ENCODE data around the gene CCDC59.

Gene CCDC59

DNA sequence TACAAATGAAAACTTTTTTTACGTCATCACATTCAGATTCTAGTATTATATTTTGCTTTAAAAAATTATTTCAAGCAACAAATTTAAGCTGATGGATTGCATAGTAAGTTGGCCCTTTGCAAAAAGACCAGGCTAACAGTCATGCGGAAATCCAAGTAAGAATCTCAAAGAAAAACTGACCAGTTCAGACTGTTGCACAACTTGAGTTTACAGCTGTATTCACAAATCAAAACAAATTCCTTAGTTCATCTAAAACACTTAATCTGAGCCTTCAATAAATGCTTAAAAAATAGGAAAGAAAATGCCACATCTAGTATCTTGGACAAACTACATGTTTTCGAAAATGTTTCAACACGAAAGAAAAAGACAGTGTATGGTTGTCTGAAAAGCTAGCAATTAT, 847 bp downstream of the CCDC59 start:
- peak overlapping the region; percentile 98 for H3K4me3 Mint-ChIP-seq

DNA sequence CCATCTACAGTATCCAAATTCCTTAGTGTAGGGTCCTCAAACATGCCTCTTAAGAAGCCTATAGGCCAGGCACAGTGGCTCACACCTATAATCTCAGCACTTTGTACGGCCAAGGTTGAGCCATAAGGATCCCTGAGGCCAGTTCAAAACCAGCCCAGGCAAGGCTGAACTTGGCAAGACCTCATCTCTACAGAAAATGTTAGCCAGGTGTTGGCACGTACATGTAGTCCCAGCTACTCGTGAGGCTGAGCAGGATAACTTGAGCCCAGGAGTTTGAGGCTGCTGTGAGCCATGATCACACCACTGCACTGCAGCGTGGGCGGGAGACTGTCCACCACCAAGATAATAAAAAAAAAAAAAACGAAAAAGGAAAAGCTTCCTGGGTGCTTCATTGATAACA, 6.8 kb downstream of the CCDC59 start:
- CTCF ChIA-PET, result no interaction called here
- no peak for DNase-seq
- Mint-ChIP-seq H3K27ac (no peak overlapping the region), H3K4me3 (no peak overlapping the region), H3K27me3 (no peaks in the 10 kb centered on the region), H3K9me3 (no peaks in the 10 kb centered on the region), H3K36me3 (peaks cover 33% of the 10 kb centered on the region), H3K4me1 (peaks cover 14% of the 10 kb centered on the region)

More for the DNA sequence above, 847 bp downstream of the CCDC59 start:
- Mint-ChIP-seq H3K36me3 (peaks cover 43% of the 10 kb centered on the region), H3K9me3 (peaks cover 5% of the 10 kb centered on the region), H3K27me3 (peaks cover 6% of the 10 kb centered on the region), H3K27ac (peak overlapping the region; percentile 99), H3K4me1 (peaks cover 45% of the 10 kb centered on the region)
- CTCF ChIA-PET, result interaction anchor here (0.6 to 1.6 kb wide), 2 partner anchors 9 to 10 kb away, joined by 3 to 5 read pairs; no protein-coding TSS in a partner anchor
- no peak for DNase-seq

DNA sequence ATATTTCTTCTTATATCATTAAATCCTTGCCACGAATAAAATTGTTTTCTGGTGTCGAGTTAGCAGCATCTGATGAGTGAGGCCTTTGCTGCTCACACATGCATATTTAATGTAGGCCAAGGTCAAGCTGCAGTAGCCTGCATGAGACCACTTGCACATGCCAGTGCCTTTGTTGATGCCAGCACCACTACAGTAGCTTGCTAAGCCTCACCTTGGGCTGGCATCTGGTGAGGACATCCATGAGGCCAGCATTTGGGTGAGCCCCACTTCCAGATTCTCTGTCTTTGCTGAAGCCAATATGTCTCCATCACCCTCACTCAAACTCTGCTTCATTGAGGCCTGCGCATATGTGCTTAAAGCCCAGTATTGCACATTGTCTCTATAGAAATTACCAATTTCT, 8.0 kb downstream of the CCDC59 start:
- peaks cover 23% of the 10 kb centered on the region for H3K36me3 Mint-ChIP-seq
- peaks cover 2% of the 10 kb centered on the region for H3K4me1 Mint-ChIP-seq
- H3K27me3 Mint-ChIP-seq, result no peaks in the 10 kb centered on the region
- CTCF ChIA-PET, result no interaction called here
- DNase-seq, result no peak
- no peaks in the 10 kb centered on the region for H3K9me3 Mint-ChIP-seq
- H3K4me3 Mint-ChIP-seq, result no peak overlapping the region
- no peak overlapping the region for H3K27ac Mint-ChIP-seq

DNA sequence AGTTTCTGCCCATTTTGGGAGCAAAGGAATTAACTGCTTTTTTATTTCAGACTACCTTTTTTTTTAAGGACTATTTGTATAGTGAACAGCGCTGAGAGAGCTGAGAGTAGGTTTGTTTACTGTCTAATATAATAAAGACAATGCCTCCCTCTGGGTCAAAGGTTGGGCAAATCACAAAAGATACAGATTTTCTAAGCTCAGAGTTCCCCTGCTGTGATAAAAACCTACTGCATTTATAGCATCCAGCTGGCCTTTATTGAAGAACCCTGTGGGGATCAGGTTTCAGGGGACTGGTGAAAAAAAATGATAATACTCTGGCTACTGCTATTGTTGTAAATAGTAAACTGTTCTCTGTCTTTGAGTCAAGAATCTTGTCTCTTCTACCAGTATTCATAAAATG, 28.7 kb downstream of the CCDC59 start:
- no peak for DNase-seq
- no peaks in the 10 kb centered on the region for H3K36me3 Mint-ChIP-seq
- CTCF ChIA-PET, result interaction anchor here (1.1 kb wide), 1 partner anchor 29 kb away, joined by 4 read pairs; the partner anchor contains the start of genes CCDC59 and METTL25

DNA sequence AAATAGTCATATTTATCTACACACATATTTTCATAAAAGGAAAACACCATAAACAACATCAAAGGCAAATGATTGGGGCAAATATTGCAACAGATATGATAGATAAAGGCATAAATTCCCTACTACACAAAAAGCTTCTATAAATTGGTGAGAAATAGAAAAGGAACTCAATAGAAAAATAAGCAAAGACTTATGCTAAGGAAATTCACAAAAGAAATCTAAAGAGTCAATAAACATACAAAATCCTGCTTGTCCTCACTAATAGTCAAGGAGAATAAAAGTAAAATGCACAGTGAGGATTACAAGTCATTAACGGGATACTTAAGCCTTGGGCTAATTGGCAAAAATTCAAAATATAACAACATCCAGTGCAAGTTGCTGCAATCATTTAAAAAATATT, 30.3 kb downstream of the CCDC59 start:
- Mint-ChIP-seq H3K27ac (no peak overlapping the region), H3K36me3 (no peaks in the 10 kb centered on the region), H3K4me3 (no peak overlapping the region), H3K27me3 (no peaks in the 10 kb centered on the region), H3K9me3 (no peaks in the 10 kb centered on the region), H3K4me1 (no peaks in the 10 kb centered on the region)
- CTCF ChIA-PET, result interaction anchor here (0.7 kb wide), 1 partner anchor 717 kb away, joined by 3 read pairs; no protein-coding TSS in a partner anchor
- DNase-seq, result no peak

More for the DNA sequence above, 28.7 kb downstream of the CCDC59 start:
- Mint-ChIP-seq H3K9me3 (no peaks in the 10 kb centered on the region), H3K27me3 (no peaks in the 10 kb centered on the region), H3K4me1 (no peaks in the 10 kb centered on the region), H3K27ac (no peak overlapping the region), H3K4me3 (no peak overlapping the region)

DNA sequence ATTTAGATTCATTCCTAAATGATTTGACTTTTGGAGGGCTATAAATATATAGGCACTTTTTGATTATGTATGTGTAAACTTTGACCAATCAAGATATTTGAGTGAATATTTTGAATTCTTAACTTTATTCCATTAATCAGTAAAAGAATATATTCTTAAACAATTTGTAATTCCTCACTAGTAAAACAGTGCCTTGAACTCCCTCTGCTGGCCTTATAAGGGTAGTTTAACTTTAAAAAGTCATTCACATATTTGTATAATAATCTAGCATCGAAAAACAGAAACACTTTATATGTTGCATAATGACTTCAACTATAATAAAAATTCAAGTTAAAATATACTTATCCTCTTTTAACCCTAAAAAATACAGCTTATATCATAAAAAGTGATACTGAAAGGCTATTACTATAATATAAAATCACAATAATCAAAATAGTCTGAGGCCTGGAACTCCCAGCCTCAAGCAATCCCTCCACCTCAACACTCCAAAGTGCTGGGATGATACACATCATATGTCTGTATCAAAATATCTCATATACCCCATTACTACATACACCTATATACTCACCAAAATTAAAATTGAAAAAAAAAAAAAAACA, 31.2 kb downstream of the CCDC59 start:
- CTCF ChIA-PET, result no interaction called here
- DNase-seq, result no peak
- Mint-ChIP-seq H3K4me1 (no peaks in the 10 kb centered on the region), H3K9me3 (no peaks in the 10 kb centered on the region), H3K4me3 (no peak overlapping the region), H3K36me3 (no peaks in the 10 kb centered on the region), H3K27ac (no peak overlapping the region), H3K27me3 (no peaks in the 10 kb centered on the region)

DNA sequence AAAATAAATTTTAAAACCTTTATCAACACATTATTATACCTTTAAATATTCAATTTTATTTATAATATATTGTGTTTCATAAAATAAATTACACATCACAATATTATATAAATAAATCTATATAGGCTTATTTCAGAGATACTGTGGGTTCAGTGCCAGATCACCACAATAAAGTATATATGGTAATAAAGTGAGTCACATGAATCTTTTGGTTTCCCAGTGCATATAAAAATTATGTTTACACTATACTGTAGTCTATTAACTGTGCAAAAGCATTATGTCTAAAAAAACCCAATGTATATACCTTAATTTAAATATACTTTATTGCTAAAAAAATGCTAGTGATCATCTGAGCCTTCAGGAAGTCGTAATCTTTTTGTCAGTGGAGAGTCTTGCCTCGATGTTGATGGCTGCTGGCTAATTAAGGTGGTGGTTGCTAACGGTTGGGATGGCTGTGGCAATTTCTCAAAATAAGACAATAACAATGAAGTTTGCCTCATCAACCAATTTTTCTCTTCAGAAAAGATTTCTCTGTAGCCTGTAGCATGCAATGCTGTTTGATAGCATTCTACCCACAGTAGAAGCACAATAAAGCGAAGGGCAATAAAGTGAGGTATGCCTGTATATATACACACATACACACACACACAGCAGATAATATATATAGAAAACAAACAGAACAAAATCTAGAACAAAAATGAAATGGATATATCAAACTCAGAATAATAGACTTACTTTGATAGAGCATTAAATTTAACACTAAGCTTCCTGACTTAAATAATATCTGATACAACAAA, 32.4 kb downstream of the CCDC59 start:
- H3K4me3 Mint-ChIP-seq, result no peak overlapping the region
- no peak overlapping the region for H3K27ac Mint-ChIP-seq
- H3K27me3 Mint-ChIP-seq, result no peaks in the 10 kb centered on the region
- CTCF ChIA-PET, result no interaction called here
- no peaks in the 10 kb centered on the region for H3K9me3 Mint-ChIP-seq
- no peaks in the 10 kb centered on the region for H3K36me3 Mint-ChIP-seq
- DNase-seq, result no peak
- no peaks in the 10 kb centered on the region for H3K4me1 Mint-ChIP-seq

DNA sequence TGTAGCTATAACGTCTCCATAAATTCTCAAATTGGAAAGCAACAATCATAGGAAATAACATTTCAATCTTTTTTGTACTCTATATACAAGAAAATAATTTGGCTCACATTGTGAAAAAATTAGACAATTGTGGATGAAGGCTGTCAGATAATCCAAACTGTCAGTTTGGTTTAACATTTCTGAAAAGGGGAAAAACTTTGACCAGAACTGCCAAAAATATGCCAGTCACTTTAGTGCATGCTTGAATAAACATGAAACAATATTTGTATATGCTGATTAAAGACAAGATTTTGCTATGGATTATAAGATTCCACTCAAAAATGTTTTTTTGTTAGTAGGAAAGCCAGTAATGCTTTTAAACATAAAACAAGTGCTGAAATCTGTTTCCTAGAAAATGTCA, 38.9 kb downstream of the CCDC59 start:
- Mint-ChIP-seq H3K9me3 (no peaks in the 10 kb centered on the region), H3K4me1 (no peaks in the 10 kb centered on the region), H3K36me3 (no peaks in the 10 kb centered on the region), H3K27ac (no peak overlapping the region), H3K4me3 (no peak overlapping the region), H3K27me3 (no peaks in the 10 kb centered on the region)
- CTCF ChIA-PET, result no interaction called here
- no peak for DNase-seq

DNA sequence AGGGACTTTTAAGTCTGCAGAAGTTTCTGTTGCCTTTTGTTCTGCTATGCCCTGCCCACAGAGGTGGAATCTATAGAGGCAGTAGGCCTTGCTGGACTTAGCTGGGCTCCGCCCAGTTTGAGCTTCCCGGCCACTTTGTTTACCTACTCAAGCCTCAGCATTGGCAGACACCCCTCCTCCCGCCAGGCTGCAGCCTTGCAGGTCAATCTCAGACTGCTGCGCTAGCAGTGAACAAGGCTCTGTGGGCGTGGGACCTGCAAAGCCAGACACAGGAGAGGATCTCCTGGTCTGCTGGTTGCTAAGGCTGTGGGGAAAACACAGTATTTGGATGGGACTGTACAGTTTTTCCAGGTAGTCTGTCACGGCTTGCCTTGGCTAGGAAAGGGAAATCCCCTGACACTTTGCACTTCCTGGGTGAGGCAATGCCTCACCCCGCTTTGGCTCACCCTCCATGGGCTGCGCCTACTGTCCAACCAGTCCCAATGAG, 43.7 kb downstream of the CCDC59 start:
- H3K36me3 Mint-ChIP-seq, result no peaks in the 10 kb centered on the region
- CTCF ChIA-PET, result no interaction called here
- no peak for DNase-seq
- H3K27me3 Mint-ChIP-seq, result no peaks in the 10 kb centered on the region
- H3K9me3 Mint-ChIP-seq, result no peaks in the 10 kb centered on the region
- H3K4me1 Mint-ChIP-seq, result no peaks in the 10 kb centered on the region
- no peak overlapping the region for H3K27ac Mint-ChIP-seq
- H3K4me3 Mint-ChIP-seq, result no peak overlapping the region

Data from activated naive CD4-positive, alpha-beta T cell treated with anti-CD3 and anti-CD28 coated beads, Interleukin-2, amount 10 ng/mL, durations not matched to agents 7 days and 5 days (primary cell).